Epithelial cell of esophagus (primary cell): ENCODE measurements around the gene TUT1.
"Not testable (repeated sequence)": the region's sequence is repeated elsewhere in the genome, so short reads cannot be mapped to it uniquely, and the experiment has no call there.

Experiments used
- DNase-seq: peaks from one replicate; pipeline ENCODE4 v3.0.0; 2010; ENCODE audit warnings: low read depth
- H3K4me3 ChIP-seq: 2 replicates; pipeline ENCODE4 v1.5.1; 2011; ENCODE audit warnings: mild to moderate bottlenecking, low read length, control low read depth
- TF ChIP-seq, protein P1 (sequence below): IDR thresholded peaks from 2 replicates; pipeline ENCODE4 v1.5.1; 2011; ENCODE audit warnings: low read depth, mild to moderate bottlenecking, low read length, control low read depth, inconsistent platforms; ENCODE audit not compliant: insufficient read depth; ENCODE audit errors: missing control alignments

TUT1 gene

DNA sequence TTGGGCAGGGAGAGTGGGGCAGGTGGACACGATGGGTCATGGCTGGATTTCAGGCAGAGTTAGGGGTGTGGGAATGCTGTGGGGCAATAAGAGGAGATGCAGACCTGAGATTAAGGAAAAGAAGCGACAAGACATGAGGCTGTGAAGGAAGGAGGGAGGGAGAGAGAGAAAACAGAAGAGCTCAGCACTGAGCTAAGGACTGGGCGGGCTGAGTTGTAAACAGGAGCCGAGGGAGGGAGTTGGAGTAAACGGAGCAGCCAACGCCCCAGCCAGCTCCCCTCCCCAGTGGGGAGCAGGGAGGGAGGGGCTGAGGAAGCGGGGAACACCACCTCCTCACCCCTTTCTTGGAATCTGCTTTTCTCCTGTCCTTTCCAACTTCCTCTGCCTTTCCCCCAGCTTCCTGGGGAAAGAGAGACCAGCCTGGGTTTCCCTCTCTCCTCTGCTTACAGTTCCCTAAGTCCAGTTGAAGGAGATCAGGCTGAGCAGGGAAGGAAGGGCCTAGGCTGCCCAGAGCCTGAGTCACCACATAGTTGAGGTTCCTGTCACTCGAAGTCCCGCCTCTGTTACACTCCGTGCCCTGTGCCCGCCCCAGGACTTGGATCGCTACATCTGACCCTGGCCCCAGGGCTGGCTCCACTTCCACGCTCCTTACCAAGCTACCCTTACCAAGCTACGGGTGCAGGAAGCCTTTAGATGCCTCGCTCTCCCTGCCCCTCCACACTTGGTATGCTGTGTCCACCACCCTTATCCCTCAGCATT is 38.1 kb downstream of the TUT1 start:
- TF ChIP-seq, protein P1, sequence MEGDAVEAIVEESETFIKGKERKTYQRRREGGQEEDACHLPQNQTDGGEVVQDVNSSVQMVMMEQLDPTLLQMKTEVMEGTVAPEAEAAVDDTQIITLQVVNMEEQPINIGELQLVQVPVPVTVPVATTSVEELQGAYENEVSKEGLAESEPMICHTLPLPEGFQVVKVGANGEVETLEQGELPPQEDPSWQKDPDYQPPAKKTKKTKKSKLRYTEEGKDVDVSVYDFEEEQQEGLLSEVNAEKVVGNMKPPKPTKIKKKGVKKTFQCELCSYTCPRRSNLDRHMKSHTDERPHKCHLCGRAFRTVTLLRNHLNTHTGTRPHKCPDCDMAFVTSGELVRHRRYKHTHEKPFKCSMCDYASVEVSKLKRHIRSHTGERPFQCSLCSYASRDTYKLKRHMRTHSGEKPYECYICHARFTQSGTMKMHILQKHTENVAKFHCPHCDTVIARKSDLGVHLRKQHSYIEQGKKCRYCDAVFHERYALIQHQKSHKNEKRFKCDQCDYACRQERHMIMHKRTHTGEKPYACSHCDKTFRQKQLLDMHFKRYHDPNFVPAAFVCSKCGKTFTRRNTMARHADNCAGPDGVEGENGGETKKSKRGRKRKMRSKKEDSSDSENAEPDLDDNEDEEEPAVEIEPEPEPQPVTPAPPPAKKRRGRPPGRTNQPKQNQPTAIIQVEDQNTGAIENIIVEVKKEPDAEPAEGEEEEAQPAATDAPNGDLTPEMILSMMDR: no peak
- DNase-seq: peak; percentile 94
- H3K4me3 ChIP-seq: peak overlapping the region; percentile 26

DNA sequence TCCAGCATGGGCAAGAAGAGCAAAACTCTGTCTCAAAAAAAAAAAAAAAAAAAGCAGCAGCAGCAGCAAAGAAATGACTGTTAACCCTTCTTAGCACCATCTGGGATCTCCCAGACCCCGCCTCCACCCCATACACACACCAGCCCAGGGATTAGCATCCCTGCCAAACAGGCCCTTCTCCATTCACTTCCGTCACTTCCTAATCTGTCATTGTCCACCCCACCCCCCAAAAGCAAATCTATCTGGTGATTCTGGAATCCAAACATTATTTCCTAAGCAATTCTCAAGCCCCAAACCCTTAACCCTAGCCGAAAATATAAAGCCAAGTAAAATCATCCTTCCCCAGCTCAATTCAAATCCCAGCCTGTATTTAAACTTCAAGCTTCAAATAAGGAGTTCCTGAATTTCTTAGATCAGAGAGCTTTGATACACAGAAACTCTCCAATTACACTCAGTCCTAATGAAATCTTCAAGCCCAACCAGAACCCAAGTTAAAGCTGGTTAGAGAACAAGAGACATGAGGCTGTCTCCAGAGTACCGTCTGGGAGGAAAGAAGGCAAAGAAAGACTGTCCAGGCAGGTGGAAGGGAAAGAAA is 38.7 kb downstream of the TUT1 start:
- DNase-seq: peak; percentile 52
- TF ChIP-seq, protein P1: no peak
- peak overlapping the region; percentile 26 for H3K4me3 ChIP-seq

DNA sequence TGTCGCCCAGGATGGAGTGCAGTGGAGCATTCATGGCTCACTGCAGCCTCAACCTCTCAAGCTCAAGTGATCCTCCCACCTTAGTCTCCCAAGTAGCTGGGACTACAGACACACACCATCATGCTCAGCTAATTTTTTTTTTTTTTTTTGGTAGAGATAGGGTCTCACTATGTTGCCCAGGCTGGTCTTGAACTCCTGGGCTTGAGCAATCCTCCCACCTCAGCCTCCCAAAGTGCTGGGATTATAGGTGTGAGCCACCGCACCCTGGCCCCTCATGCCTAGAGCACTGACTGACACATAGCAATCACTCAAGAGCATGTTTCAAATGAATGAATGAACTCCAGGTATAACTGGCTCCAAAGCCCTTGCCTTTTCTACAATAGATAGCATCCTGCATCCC is 40.8 kb downstream of the TUT1 start:
- not testable (repeated sequence) for DNase-seq

DNA sequence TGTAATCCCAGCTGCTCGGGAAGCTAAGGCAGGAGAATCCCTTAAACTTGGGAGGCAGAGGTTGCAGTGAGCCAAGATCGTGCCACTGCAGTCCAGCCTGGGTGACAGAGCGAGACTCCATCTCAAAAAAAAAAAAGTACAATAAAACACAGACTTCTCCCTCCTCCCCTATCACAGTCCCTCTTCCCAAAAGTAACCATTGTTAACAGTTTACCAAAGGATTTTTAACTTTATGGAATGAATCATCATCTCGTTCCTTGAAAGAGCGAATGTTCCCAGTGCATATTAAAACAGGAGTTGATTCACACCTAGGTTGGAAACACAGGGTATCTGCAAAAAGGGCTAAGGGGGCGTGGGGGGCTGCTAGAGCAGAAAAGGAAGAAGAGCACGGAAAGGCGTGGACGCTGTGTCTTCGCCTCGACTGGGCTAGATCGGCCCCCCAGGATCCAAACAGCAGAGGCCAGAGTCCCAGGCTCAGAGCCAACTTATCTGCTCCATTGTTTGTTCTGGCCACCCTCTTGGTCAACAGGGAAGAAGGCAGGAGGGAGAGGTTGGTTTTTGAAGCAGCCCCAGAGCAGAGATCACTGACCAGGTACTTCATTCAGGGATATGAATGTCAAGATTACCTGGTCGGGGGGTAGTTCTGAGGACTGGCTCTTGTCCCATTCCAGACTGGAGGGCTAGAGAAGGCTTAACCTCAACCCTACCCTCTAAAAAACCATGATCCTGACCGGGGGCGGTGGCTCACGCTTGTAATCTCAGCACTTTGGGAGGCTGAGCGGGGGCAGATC is 42.6 kb downstream of the TUT1 start:
- H3K4me3 ChIP-seq: no peak overlapping the region
- TF ChIP-seq, protein P1: no peak
- no peak for DNase-seq

More for the DNA sequence above, 40.8 kb downstream of the TUT1 start:
- H3K4me3 ChIP-seq: not testable (repeated sequence)

DNA sequence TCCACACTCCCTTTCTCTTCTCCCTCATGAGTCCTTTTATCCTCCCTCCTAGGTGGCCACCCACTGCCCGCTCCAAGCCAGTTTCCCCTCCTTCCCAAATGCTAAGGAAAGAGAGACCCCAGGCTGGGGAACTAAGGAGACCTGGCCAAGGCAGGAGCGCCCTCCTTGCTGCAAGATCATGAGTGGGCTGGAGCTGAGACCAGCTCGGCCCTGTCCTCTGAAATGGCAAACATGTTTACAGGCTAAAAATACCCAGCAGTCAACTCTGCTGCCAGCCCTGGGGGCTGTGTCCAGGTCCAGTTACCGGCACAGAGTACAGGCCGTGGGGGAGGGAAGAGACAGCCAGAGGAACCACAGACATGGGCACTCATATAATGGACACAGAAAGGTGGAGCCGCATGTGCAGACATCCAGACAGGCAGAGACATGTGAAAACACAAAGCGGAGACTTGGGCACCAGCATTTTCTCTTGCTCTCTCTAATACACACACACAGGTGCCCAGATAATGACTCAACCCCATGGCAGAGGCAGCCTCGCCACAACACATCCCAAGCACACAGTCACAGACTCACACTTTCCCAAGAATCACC is 43.5 kb downstream of the TUT1 start:
- peak overlapping the region; percentile 67 for H3K4me3 ChIP-seq
- peak; percentile 99 for DNase-seq
- TF ChIP-seq, protein P1: no peak

DNA sequence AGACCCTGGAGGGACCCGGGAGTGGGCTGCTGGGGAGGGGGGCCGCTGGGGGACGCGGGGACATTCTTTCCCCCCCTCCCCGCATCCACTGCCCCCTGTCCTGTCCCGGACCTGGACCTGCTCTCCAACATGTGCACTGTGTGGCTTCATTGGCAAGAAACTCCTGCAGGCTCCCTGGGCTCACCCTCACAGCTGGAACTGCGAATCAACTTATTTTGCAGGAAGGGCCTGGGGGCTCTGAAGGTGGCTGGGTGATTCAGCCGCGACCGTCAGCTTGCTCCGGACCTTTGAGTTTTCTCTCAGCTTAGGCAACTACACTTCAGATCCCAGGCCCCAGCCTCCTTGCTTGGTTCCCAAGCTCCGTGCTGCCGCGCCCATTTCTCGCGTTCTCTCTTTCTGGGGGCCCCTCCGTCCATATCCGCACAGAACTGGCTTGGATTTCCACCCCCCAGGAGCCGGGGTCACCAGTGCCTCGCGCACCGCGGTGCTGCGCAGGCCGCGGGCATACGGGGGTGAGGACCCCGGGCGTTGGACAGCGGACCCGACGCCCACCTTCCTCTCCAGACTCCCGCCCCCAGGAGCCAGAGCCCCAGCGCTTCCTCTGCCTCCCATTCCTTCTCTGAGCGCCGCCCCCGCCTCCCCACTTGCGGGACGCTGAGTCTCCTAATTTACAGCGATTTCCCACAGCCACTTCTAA is 44.2 kb downstream of the TUT1 start:
- peak; percentile 90 for DNase-seq
- H3K4me3 ChIP-seq: peak overlapping the region; percentile 67
- TF ChIP-seq, protein P1: no peak
